Measurements from ENCODE around the gene SORBS2.

- no peak for TF ChIP-seq ZC3H10 (CRISPR knock-in tag; IDR thresholded peaks at IDR 0.05)
- no peak for TF ChIP-seq PATZ1 (CRISPR knock-in tag; IDR thresholded peaks at IDR 0.05; ENCODE audit: borderline replicate concordance)
- TF ChIP-seq ESRRG (CRISPR knock-in tag; IDR thresholded peaks at IDR 0.05), result no peak
- no peak for TF ChIP-seq TCF4 (CRISPR knock-in tag; IDR thresholded peaks at IDR 0.05; ENCODE audit: borderline replicate concordance)
- TF ChIP-seq ZNF70 (CRISPR knock-in tag; IDR thresholded peaks at IDR 0.05), result no peak
- no peak for TF ChIP-seq ZNF565 (CRISPR knock-in tag; conservative IDR thresholded peaks at IDR 0.05; ENCODE audit: low read depth)
- no peak for TF ChIP-seq CSDC2 (CRISPR knock-in tag; IDR thresholded peaks at IDR 0.05)
These were observed 25.6 kb downstream of the SORBS2 start for GRCh38 chr4:185786422-185786821.

Data from SK-N-SH treated with all-trans-retinoic acid at 6 μM for 48 hours (cell line).